Measurements from ENCODE around the gene SLC41A1. TPM values are rescaled to one million over a fixed set of nuclear protein-coding genes. Genes with fewer than 3 reads are reported as not detected.

The SLC41A1 gene
- total and polyA plus RNA-seq, 7 donors, result 19.8 to 87.7 (median 54.1) TPM

DNA sequence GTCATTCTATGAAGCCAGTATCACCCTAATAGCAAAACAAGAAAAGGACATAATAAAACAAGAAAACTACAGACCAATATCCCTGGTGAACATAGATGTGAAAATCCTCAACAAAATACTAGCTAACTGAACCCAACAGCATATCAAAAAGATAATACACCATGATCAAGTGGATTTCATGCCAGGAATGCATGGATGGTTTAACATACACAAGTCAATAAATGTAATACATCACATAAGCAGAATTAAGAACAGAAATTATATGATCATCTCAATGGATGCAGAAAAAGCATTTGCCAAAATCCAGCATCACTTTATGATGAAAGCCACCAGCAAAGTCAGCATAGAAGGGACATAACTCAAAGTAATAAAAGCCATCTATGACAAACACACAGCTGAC lies 43.4 kb upstream of the SLC41A1 start:
- Histone ChIP-seq H3K27me3 (ENCODE audit: insufficient read depth in 3 of 3, low read length in 2 of 3) (no peaks in the 10 kb centered on the region), H3K27ac (no peak overlapping the region), H3K4me3 (no peak overlapping the region), H3K36me3 (ENCODE audit: insufficient read depth in 1 of 2, low read depth in 1 of 2) (no peaks in the 10 kb centered on the region), H3K4me1 (no peaks in the 10 kb centered on the region), H3K9me3 (no peaks in the 10 kb centered on the region)
- DNase-seq (no peak), ATAC-seq (no peak)
- intact Hi-C loops (cut with DNase I), result no loop called here
- TF ChIP-seq, protein P1, sequence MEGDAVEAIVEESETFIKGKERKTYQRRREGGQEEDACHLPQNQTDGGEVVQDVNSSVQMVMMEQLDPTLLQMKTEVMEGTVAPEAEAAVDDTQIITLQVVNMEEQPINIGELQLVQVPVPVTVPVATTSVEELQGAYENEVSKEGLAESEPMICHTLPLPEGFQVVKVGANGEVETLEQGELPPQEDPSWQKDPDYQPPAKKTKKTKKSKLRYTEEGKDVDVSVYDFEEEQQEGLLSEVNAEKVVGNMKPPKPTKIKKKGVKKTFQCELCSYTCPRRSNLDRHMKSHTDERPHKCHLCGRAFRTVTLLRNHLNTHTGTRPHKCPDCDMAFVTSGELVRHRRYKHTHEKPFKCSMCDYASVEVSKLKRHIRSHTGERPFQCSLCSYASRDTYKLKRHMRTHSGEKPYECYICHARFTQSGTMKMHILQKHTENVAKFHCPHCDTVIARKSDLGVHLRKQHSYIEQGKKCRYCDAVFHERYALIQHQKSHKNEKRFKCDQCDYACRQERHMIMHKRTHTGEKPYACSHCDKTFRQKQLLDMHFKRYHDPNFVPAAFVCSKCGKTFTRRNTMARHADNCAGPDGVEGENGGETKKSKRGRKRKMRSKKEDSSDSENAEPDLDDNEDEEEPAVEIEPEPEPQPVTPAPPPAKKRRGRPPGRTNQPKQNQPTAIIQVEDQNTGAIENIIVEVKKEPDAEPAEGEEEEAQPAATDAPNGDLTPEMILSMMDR (IDR thresholded peaks at IDR 0.05), result no peak

DNA sequence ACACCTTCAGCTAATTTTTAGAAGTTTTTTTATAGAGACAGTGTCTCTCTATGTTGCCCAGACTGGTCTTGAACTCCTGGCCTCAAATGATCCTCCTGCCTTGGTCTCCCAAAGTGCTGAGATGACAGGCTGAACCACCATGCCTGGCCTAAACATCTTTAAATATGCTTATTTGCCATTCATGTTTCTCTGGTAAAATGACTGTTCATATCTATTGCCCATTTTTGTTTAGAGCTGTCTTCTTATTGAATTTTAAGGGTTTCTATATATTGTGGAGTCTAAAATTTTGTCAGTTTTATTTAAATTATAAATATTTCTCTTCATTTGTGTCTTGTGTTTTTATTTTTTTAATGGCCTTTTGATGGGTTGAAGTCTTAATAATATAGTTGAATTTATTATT lies 40.0 kb upstream of the SLC41A1 start:
- Histone ChIP-seq H3K4me3 (no peak overlapping the region), H3K9me3 (no peaks in the 10 kb centered on the region), H3K36me3 (ENCODE audit: insufficient read depth in 1 of 2, low read depth in 1 of 2) (no peaks in the 10 kb centered on the region), H3K27ac (no peak overlapping the region), H3K27me3 (ENCODE audit: insufficient read depth in 3 of 3, low read length in 2 of 3) (no peaks in the 10 kb centered on the region), H3K4me1 (no peaks in the 10 kb centered on the region)
- intact Hi-C loops (cut with DNase I), result no loop called here
- TF ChIP-seq, protein P1 (IDR thresholded peaks at IDR 0.05), result no peak
- ATAC-seq (no peak), DNase-seq (no peak)

DNA sequence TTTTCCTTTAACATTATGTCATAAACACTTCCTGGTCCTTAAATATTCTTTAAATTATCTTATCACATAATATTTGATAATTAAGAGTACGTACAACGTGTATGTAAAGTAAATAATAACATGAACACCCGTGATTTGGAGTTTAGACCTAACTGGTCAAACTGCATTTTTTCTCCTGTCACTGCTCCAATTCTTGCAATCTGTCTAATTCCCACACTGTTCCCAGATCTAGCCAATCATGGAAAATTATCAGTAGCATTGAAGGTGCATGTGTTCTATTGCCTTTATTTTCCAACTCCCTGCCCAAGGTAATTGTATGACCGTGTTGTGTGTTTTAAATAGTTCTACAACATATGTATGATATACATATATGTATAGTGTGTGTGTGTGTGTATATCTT lies 39.0 kb upstream of the SLC41A1 start:
- WGBS, 3 donors, result 86 to 95% (median 91%) methylated on average over 4 of the region's 4 CpGs
- no peak overlapping the region for H3K4me3 ChIP-seq
- TF ChIP-seq, protein P1 (IDR thresholded peaks at IDR 0.05), result no peak
- no peak for DNase-seq
- H3K9me3 ChIP-seq, result no peaks in the 10 kb centered on the region
- no peaks in the 10 kb centered on the region for H3K27me3 ChIP-seq (ENCODE audit: insufficient read depth in 3 of 3, low read length in 2 of 3)
- intact Hi-C loops (cut with DNase I), result no loop called here
- no peaks in the 10 kb centered on the region for H3K36me3 ChIP-seq (ENCODE audit: insufficient read depth in 1 of 2, low read depth in 1 of 2)
- H3K4me1 ChIP-seq, result no peaks in the 10 kb centered on the region
- ATAC-seq, result no peak
- no peak overlapping the region for H3K27ac ChIP-seq

DNA sequence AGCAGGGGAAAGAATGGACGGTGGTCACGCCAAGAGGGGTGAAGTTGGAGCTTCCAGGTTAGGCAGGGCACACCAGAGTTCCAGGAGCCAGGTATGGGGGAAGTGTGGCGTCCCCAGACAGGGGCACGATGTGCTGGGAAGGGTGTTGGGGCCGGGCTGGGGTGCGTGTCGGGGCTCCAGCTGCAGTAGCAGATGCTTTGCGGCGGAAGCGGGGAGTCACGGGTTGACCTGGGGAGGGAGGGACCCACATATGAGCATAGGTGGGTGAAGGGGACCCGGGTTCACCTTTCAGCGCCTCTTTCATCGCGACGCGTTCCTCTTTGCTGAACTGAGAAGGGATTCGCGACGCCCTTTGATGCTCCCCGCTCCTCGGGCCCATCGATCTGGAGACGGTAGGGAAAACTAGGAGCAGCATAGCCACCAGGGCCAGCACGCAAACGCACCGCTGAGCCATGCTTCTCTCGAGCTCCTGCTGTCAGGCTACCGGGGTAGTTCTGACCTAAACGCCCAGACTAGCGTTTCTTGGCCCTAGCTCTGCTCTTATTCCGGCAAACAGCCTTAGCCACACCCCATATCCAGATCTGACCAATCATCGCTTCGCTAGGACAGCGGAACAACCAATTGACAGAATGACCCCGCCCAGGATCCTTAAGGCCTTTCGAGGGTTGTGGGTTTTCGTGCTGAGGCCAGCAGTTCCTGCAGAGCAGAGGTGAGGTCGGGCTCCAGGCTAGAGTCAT lies 36.8 kb upstream of the SLC41A1 start, which contains the start of gene PM20D1:
TSS of gene PM20D1 (minus strand) at position 514 of the 737 bp plus-strand sequence. CDS start at position 454, 60 bp downstream.
- Histone ChIP-seq H3K4me3 (peak within 1 kb of the TSS; percentile 74), H3K9me3 (no peaks in the 10 kb centered on the region), H3K27ac (no peak within 1 kb of the TSS), H3K27me3 (ENCODE audit: insufficient read depth in 3 of 3, low read length in 2 of 3) (no peaks in the 10 kb centered on the region), H3K36me3 (ENCODE audit: insufficient read depth in 1 of 2, low read depth in 1 of 2) (no peaks in the 10 kb centered on the region), H3K4me1 (no peaks in the 10 kb centered on the region)
- WGBS, 3 donors, result 43 to 88% (median 60%) methylated on average over 35 to 39 of the region's 39 CpGs
- DNase-seq, result peak; percentile 65 to 81
- TF ChIP-seq, protein P1 (IDR thresholded peaks at IDR 0.05), result no peak
- intact Hi-C loops (cut with DNase I), result no loop called here
- peak; percentile 92 to 100 (median 98) for ATAC-seq
